NCI-H774 (cell line): ENCODE data around the gene CAPN14.

ENCODE experiments used
- DNase-seq: peaks from one replicate; lab custom pipeline; 2025; lab: John Stamatoyannopoulos, UW

Gene CAPN14

GRCh38 chr2:31227110-31227509 is 9.8 kb upstream of the CAPN14 start:
- no peak for DNase-seq

GRCh38 chr2:31226266-31226665 is 9.0 kb upstream of the CAPN14 start:
- DNase-seq = no peak

- DNase-seq = no peak
Measured at GRCh38 chr2:31223749-31224148, 6.4 kb upstream of the CAPN14 start.

GRCh38 chr2:31223026-31223425 is 5.7 kb upstream of the CAPN14 start:
- no peak for DNase-seq

GRCh38 chr2:31222071-31222470 is 4.8 kb upstream of the CAPN14 start:
- DNase-seq = no peak

GRCh38 chr2:31221544-31221943 is 4.2 kb upstream of the CAPN14 start:
- no peak for DNase-seq

GRCh38 chr2:31219131-31219969 is 2.0 kb upstream of the CAPN14 start:
- DNase-seq = no peak

GRCh38 chr2:31216734-31217133 is 581 bp downstream of the CAPN14 start:
- no peak for DNase-seq

- no peak for DNase-seq
Measured at GRCh38 chr2:31214444-31214915, 2.8 kb downstream of the CAPN14 start.

GRCh38 chr2:31213601-31214443 is 3.5 kb downstream of the CAPN14 start:
- DNase-seq = no peak

GRCh38 chr2:31212659-31213600 is 4.4 kb downstream of the CAPN14 start:
- DNase-seq = no peak

- DNase-seq = no peak
Measured at GRCh38 chr2:31208240-31208639, 9.1 kb downstream of the CAPN14 start.

- no peak for DNase-seq
Measured at GRCh38 chr2:31207790-31208189, 9.5 kb downstream of the CAPN14 start.

GRCh38 chr2:31205613-31206012 is 11.7 kb downstream of the CAPN14 start:
- no peak for DNase-seq

GRCh38 chr2:31205186-31205585 is 12.1 kb downstream of the CAPN14 start:
- no peak for DNase-seq

- no peak for DNase-seq
Measured at GRCh38 chr2:31204783-31205182, 12.5 kb downstream of the CAPN14 start.

GRCh38 chr2:31203916-31204315 is 13.4 kb downstream of the CAPN14 start:
- no peak for DNase-seq

- DNase-seq = no peak
Measured at GRCh38 chr2:31202833-31203232, 14.5 kb downstream of the CAPN14 start.

- no peak for DNase-seq
Measured at GRCh38 chr2:31202041-31202440, 15.3 kb downstream of the CAPN14 start.

GRCh38 chr2:31200972-31201371 is 16.3 kb downstream of the CAPN14 start:
- DNase-seq = no peak

GRCh38 chr2:31199206-31199605 is 18.1 kb downstream of the CAPN14 start:
- no peak for DNase-seq

GRCh38 chr2:31197669-31198068 is 19.6 kb downstream of the CAPN14 start:
- DNase-seq = no peak
